Activated CD8-positive, alpha-beta T cell treated with anti-CD3 and anti-CD28 coated beads for 36 hours (primary cell): ENCODE results near the gene NEDD4L. TPM values are rescaled to one million over a fixed set of nuclear protein-coding genes. Genes with fewer than 3 reads are reported as not detected.
A peak's percentile ranks its signal among the peaks of the same experiment; 100 is the strongest.

ENCODE experiments used
- ATAC-seq: fragments of 200-7000 bp; cut with Tn5 transposase; one replicate; pipeline ENCODE4 v1.10.0; 2021; ENCODE audit warnings: mild to moderate bottlenecking, moderate library complexity
- CTCF ChIA-PET: fragments of 350-600 bp; sonication (Branson Sonifier 250); formaldehyde crosslinking; loops from one replicate; lab custom pipeline; 2021; ENCODE audit warnings: antibody characterized with exemption; lab: Charles Lee
- POLR2A ChIA-PET: fragments of 350-600 bp; sonication (Branson Sonifier 250); formaldehyde crosslinking; loops from one replicate; lab custom pipeline; 2021; ENCODE audit warnings: antibody characterized with exemption; lab: Charles Lee
- DNase-seq: peaks from one replicate; pipeline ENCODE4 v3.0.0-alpha.2; 2020
- H3K27ac Mint-ChIP-seq: one replicate; pipeline ENCODE4 v1.8.0; 2021; ENCODE audit warnings: mild to moderate bottlenecking, mixed read lengths
- H3K27me3 Mint-ChIP-seq: one replicate; pipeline ENCODE4 v1.8.0; 2021; ENCODE audit warnings: mixed read lengths
- H3K36me3 Mint-ChIP-seq: one replicate; pipeline ENCODE4 v1.8.0; 2021; ENCODE audit warnings: low read depth, mixed read lengths
- H3K4me1 Mint-ChIP-seq: one replicate; pipeline ENCODE4 v1.8.0; 2021; ENCODE audit warnings: low read depth, mixed read lengths
- H3K4me3 Mint-ChIP-seq: one replicate; pipeline ENCODE4 v1.8.0; 2021; ENCODE audit warnings: mild to moderate bottlenecking, moderate library complexity, mixed read lengths
- H3K9me3 Mint-ChIP-seq: one replicate; pipeline ENCODE4 v1.8.0; 2021; ENCODE audit warnings: mixed read lengths
- CTCF ChIP-seq: fragments of 200-600 bp; IDR thresholded peaks from one replicate; pipeline ENCODE4 v1.8.0; 2022; ENCODE audit warnings: antibody characterized with exemption, mild to moderate bottlenecking
- intact Hi-C: fragments of 100-400 bp; cut with micrococcal nuclease; formaldehyde crosslinking; loops from one replicate; pipeline ENCODE4 v1.10.0; 2022
- total RNA-seq, 2 experiments: library from RNA; stranded (reverse); gene quantifications; one replicate each; pipeline ENCODE4 v1.2.3, GENCODE V29; 2021

NEDD4L gene
- total RNA-seq, 2 experiments from 2014 or later: 7.5 to 8.5 TPM

- no peak for TF ChIP-seq CTCF
- H3K27ac Mint-ChIP-seq: no peak overlapping the region
- ChIA-PET CTCF (interaction anchor here (1.0 to 3.1 kb wide), 3 partner anchors 9 to 95 kb away, joined by 5 to 13 read pairs (median 6); no protein-coding TSS in a partner anchor), POLR2A (interaction anchor here (0.7 kb wide), 1 partner anchor 17 kb away, joined by 3 read pairs; no protein-coding TSS in a partner anchor)
- ATAC-seq (no peak), DNase-seq (peak; percentile 14)
- peaks cover 2% of the 10 kb centered on the region for H3K36me3 Mint-ChIP-seq
- H3K27me3 Mint-ChIP-seq: peaks cover 21% of the 10 kb centered on the region
- no peaks in the 10 kb centered on the region for H3K9me3 Mint-ChIP-seq
- no peak overlapping the region for H3K4me3 Mint-ChIP-seq
- intact Hi-C loops: no loop called here
- peaks cover 29% of the 10 kb centered on the region for H3K4me1 Mint-ChIP-seq
Observed at GRCh38 chr18:58041633-58042032, 2.4 kb upstream of the NEDD4L start.

GRCh38 chr18:58042826-58043490 is 1.1 kb upstream of the NEDD4L start:
- no peaks in the 10 kb centered on the region for H3K9me3 Mint-ChIP-seq
- H3K4me1 Mint-ChIP-seq: peaks cover 29% of the 10 kb centered on the region
- DNase-seq (peak; percentile 5), ATAC-seq (no peak)
- intact Hi-C loops: loop anchor here (1.0 kb wide), 1 partner anchor 79 kb away; no protein-coding TSS in a partner anchor
- H3K36me3 Mint-ChIP-seq: peaks cover 2% of the 10 kb centered on the region
- peak overlapping the region; percentile 65 for H3K27ac Mint-ChIP-seq
- ChIA-PET CTCF (interaction anchor here (0.7 to 3.1 kb wide), 22 partner anchors 9 to 481 kb away, joined by 3 to 19 read pairs (median 6); no protein-coding TSS in a partner anchor), POLR2A (interaction anchor here (0.5 to 0.7 kb wide), 2 partner anchors 191 to 205 kb away, joined by 3 to 4 read pairs; no protein-coding TSS in a partner anchor)
- no peak for TF ChIP-seq CTCF
- H3K27me3 Mint-ChIP-seq: peaks cover 18% of the 10 kb centered on the region
- H3K4me3 Mint-ChIP-seq: peak overlapping the region; percentile 79

GRCh38 chr18:58044370-58045241 is 580 bp downstream of the NEDD4L start:
- Mint-ChIP-seq H3K27me3 (peaks cover 13% of the 10 kb centered on the region), H3K27ac (peak overlapping the region; percentile 42), H3K4me3 (peak overlapping the region; percentile 93), H3K36me3 (peaks cover 2% of the 10 kb centered on the region), H3K4me1 (peaks cover 29% of the 10 kb centered on the region), H3K9me3 (no peaks in the 10 kb centered on the region)
- intact Hi-C loops: no loop called here
- DNase-seq (peak; percentile 67), ATAC-seq (peak; percentile 40)
- no peak for TF ChIP-seq CTCF
- ChIA-PET CTCF (interaction anchor here (0.7 to 2.4 kb wide), 3 partner anchors 68 to 91 kb away, joined by 3 to 16 read pairs (median 4); no protein-coding TSS in a partner anchor), POLR2A (no interaction called here)

GRCh38 chr18:58045242-58046092 is 1.4 kb downstream of the NEDD4L start:
- peak; percentile 58 for DNase-seq
- peak overlapping the region; percentile 42 for H3K27ac Mint-ChIP-seq
- H3K4me1 Mint-ChIP-seq: peaks cover 29% of the 10 kb centered on the region

More at GRCh38 chr18:58045242-58046092, 1.4 kb downstream of the NEDD4L start:
- Mint-ChIP-seq H3K9me3 (no peaks in the 10 kb centered on the region), H3K27me3 (peaks cover 13% of the 10 kb centered on the region), H3K4me3 (peak overlapping the region; percentile 93), H3K36me3 (peaks cover 2% of the 10 kb centered on the region)
- no peak for ATAC-seq
- intact Hi-C loops: no loop called here
- TF ChIP-seq CTCF: no peak
- CTCF ChIA-PET: interaction anchor here (1.1 to 2.4 kb wide), 2 partner anchors 68 to 76 kb away, joined by 3 to 16 read pairs; no protein-coding TSS in a partner anchor
- POLR2A ChIA-PET: no interaction called here
